Activated CD8-positive, alpha-beta memory T cell treated with anti-CD3 and anti-CD28 coated beads, Interleukin-2, amount 50 U/mL, for 48 hours (primary cell): Measurements from ENCODE around the gene TMEM161B.
"Not testable (repeated sequence)": the region's sequence is repeated elsewhere in the genome, so short reads cannot be mapped to it uniquely, and the experiment has no call there.

Experiments used
- DNase-seq: peaks from one replicate; pipeline ENCODE4 v3.0.0-alpha.2; 2020

TMEM161B gene

DNA sequence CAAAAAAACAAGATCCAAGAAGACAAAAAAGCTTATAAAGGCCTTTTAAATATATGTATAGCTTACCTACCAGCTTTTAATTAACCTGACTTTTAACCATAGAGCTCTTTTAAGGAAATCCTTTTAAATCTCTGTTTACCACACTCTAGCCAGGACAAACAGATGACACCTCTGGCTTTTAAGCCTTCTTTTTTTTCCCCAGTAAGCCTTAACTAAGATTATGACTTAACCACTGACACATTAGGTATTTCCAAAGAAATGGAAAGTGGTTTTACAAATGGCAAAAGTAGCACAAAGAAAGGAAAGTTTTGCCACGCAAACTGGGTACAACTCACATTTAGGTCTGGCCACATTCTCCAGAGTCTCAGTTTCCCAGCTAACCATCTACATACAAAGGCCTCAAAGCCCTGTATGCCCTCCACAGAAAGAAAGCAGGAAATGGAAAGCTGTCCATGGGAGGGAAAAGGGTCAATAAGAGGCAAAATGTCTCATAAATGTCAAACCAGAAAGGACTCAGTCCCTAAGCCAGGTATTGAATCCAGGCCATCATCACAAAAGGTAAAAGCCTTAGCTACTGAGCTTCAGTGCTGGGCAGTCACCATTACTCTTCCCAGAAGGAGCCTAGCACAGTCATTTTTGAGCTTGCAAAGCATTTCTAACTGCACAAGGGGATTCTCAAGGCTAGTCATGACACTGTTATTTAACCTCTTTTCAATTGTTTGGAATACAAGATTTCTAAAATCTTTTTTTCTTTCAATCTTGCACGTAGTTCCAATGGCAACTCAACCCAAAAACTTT lies 19.7 kb downstream of the TMEM161B start:
- DNase-seq: no peak

DNA sequence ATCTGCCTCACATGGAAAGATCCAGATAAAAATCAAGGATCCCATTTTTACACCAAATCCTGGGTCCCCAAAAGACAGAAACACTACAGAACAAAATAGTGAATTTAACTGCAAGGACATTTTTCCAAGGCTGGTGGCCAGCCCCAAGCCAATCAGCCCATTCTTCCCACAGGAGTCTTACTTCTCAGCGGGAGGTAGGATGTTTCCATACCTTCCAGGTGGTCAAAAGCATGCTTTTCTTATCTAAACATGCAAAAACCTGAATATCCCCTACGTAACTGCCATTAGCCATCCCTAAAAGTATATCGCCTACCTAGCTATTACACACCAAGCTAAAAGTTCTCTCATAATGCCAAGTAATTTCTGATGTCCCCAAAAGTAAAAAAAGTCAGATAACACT lies 20.6 kb downstream of the TMEM161B start:
- DNase-seq: no peak

- no peak for DNase-seq
Measured at GRCh38 chr5:88245893-88246244, 22.8 kb downstream of the TMEM161B start.

- DNase-seq: no peak
Measured at GRCh38 chr5:88245241-88245892, 23.3 kb downstream of the TMEM161B start.

- DNase-seq: no peak
Measured at GRCh38 chr5:88244686-88245085, 24.0 kb downstream of the TMEM161B start.

DNA sequence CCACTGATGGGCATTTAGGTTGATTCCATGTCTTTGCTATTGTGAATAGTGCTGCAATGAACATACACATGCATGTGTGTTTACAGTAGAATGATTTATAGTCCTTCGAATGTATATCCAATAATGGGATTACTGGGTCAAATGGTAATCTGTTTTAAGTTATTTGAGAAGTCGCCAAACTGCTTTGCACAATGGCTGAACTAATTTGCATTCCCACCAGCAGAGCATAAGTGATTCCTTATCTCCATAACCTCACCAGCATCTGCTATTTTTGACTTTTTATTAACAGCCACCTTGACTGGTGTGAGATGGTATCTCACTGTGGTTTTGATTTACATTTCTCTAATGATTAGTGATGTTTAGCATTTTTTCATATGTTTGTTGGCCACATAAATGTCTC lies 25.2 kb downstream of the TMEM161B start:
- not testable (repeated sequence) for DNase-seq

- DNase-seq: no peak
Measured at GRCh38 chr5:88238732-88239131, 29.9 kb downstream of the TMEM161B start.

GRCh38 chr5:88236866-88237642 lies 31.6 kb downstream of the TMEM161B start:
- no peak for DNase-seq

DNA sequence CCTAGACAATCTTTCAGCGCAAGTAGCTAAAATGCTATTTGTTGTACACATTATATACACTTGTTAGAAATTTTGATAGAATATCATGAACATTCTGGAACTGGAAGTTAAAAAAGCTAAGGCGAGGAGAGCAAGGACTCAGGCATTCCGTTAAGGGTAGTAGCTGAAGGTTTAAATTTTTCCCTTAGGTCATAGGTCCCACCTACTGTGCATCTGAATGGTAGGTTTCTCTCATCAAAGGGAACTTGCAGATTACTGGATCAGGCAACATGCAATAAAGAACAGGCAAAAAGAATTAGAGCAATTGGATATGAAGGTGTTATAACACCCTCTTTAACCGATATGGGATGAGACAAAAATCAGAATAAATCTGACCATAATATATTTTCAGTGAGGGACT lies 32.8 kb downstream of the TMEM161B start:
- no peak for DNase-seq

GRCh38 chr5:88235346-88235745 lies 33.3 kb downstream of the TMEM161B start:
- DNase-seq: no peak

DNA sequence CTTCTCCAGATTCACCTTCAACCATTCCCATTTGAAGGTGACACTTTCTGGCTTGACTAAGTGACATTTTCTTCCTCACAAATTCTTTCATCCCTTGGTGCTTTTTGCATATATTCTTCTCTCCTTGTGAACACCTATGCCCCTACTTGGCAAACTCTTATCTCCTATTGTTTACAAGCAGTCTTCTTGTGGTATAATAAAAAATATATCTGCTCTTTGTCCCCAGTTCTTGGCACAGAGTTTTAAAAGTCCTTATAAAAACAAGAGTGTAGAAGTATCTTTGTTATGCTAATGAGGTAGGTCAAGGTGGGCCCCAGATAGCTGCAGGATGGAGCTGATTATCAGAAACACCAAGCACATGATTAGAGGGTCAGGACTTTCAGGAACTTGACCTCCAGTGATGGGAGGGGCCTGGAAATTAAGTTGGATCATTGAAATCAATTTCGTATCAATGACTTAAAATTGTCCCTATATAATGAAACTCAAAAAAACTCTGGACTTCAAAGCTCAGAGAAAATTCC lies 38.0 kb downstream of the TMEM161B start:
- DNase-seq: no peak

DNA sequence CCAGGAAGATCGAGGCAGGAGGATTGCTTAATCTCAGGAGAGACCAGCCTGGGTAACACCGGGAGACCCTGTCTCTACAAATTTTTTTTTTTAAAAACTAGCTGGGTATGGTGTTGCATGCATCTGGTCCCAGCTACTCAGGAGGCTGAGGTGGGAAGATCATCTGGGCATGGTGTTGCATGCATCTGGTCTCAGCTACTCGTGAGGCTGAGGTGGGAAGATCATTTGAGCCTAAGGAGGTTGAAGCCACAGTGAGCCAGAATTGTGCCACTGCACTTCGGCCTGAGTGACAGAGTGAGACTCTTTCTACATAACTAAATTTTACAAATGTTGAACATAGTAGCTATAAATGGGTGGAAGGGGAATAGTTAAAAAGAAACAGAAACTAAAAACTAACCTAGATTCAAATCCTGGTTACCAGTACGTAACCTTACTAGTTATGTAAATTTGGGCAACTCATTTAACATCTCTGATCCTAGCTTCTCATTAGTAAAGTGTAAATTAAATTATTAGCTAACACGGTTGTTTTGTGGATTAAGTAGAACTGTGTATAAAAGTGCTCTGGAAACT lies 41.7 kb downstream of the TMEM161B start:
- no peak for DNase-seq

GRCh38 chr5:88214655-88215054 lies 54.0 kb downstream of the TMEM161B start:
- DNase-seq: no peak

- no peak for DNase-seq
Measured at GRCh38 chr5:88207575-88207974, 61.1 kb downstream of the TMEM161B start.

GRCh38 chr5:88203981-88204750 lies 64.5 kb downstream of the TMEM161B start:
- DNase-seq: no peak

- no peak for DNase-seq
Measured at GRCh38 chr5:88195636-88196035, 73.0 kb downstream of the TMEM161B start.

DNA sequence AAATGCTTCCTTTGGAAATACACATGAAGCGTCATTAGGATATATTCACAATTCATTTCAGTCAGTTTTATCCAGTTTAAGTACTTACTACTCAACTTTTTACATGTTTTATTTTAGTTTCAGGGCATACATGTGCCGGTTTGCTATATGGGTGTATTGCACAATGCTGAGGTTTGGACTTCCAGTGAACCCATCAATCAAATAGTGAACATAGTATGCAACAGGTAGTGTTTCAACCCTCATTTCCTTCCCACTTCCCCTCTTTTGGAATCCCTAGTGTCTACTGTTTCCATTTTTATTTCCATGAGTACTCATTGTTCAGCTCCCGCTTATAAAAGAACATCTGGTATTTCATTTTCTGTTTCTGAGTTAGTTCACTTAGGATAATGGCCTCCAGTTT lies 74.7 kb downstream of the TMEM161B start:
- DNase-seq: no peak

DNA sequence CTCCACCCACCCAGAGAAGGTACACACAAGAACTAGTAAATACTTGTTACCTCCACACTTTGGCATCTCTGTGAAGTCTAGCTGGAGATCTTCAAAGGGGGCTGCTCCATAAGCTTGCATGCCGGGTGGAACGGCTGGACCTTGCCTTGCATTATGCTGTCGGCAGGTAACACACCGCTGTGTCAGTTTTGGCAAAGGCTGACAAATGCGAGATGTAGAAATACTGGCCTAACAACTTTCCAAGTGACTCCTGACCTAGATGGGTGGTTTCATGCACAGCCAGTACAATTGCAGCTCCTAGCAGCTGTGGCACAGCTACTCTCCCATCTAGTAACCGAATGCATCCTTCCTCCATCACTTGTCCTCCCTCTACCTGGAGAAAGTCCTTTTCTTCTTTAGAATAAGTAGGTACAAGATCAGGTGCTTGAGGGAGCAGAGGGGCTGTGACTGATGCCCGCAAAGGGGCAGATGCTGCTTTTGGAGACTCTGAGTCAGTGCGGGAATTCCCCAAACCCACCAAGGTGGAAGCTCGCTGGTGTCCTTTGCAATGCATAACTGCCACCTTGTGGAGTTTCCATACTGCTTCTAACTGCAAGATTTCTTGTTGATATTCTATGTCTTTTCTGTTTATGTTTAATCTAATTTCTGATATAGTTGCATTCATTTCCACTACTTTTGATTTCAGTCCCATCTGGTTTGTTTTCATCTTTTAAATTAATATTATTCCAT lies 78.4 kb downstream of the TMEM161B start:
- DNase-seq: no peak

GRCh38 chr5:88189484-88189883 lies 79.2 kb downstream of the TMEM161B start:
- not testable (repeated sequence) for DNase-seq

GRCh38 chr5:88188458-88189132 lies 80.0 kb downstream of the TMEM161B start:
- no peak for DNase-seq

GRCh38 chr5:88183255-88183654 lies 85.4 kb downstream of the TMEM161B start:
- DNase-seq: no peak
